ENCODE data around the gene CAMKK2. TPM values are rescaled to one million over a fixed set of nuclear protein-coding genes. Genes with fewer than 3 reads are reported as not detected.

CAMKK2 gene
- total RNA-seq: 38.1 and 41.0 TPM in 2 replicates

DNA sequence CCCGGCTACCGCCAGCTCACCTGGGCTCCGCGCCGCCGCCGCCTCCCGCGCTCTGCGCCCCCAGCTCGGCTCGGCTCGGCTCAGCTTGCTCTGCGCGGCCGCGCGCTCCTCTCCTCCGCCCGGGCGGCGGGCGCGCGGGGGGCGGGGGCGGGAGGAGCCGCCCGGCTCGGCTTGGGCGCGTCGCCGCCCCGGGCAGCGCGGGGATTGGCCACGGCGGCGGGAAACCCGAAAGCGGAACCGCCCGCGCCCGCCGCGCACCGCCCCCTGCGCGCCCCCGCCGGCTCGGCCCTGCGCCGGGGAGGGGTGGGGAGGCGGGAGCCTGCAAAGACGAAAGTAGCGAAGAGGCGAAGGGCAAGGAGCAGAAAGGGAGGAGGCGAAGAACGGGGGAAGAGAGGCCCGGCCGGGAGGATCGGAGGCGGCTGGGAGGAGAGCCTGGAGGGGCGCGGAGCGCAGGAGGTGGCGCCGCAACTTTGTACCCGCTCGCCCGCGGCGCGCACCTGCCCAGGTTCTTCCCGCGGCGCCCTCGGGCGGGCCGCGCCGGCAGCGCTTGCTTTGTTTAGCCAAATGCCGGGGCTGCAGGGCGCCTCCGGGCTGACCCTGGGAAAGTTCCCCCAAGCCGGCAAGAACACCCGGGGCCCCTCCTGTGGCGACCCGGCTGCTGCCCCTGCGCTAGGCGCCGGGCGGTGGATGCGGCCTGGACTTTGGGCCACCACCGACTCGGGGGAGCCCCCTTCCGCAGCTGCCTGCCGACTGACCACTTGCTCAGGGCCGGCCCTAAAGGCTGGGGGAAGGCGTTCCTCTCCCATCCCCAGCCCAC is at the start of gene CAMKK2:
TSS of gene CAMKK2 (minus strand) at position 92 of the 817 bp plus-strand sequence. CDS start 22,183 bp downstream, outside the sequence.
- intact Hi-C loops (cut with micrococcal nuclease): loop anchor here (1.0 to 5.0 kb wide), 9 partner anchors 55 to 715 kb away; partner anchors contain the start of genes ANAPC5, MLEC, ORAI1 and P2RX4
- peak; percentile 91 for DNase-seq (ENCODE audit: low spot score)
- Mint-ChIP-seq H3K27ac (peak within 1 kb of the TSS; percentile 88), H3K27me3 (ENCODE audit: insufficient read depth) (no peaks in the 10 kb centered on the region), H3K9me3 (no peaks in the 10 kb centered on the region), H3K4me3 (peak within 1 kb of the TSS; percentile 94), H3K4me1 (ENCODE audit: low read depth) (peaks cover 35% of the 10 kb centered on the region), H3K36me3 (ENCODE audit: low read depth) (peaks cover 4% of the 10 kb centered on the region)

DNA sequence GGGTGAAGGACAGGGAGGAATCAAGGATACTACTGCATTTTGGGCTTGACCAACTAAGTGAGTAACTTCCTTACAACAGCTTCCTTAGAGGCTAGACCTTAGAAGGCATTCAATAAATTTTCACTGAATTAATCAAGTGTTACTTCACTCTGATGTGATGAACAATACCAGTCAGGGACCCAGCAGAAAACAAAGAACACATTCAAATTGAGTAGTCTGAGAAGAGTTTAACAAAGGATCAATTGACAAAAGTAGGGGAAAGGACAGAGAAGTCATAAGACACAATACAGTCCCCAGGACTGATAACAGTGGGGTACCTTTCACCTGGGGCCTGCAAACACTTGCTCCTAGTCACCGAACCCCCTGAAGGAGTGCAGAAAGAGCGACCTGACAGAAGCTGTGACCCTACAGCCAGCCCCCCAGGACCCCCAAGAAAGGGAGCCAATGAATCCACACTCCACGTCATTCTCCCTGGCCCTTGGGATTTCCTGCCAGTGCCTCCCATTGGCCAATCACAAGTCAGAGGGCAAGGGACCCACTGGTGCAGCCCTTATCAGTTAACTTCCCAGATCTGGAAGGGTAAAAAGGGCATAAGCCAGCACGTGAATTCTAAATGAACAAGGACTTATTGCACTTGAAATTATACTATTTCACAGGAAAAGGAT is 48.8 kb upstream of the CAMKK2 start:
- intact Hi-C loops (cut with micrococcal nuclease): no loop called here
- no peaks in the 10 kb centered on the region for H3K27me3 Mint-ChIP-seq (ENCODE audit: insufficient read depth)
- H3K4me3 Mint-ChIP-seq: no peak overlapping the region
- peaks cover 42% of the 10 kb centered on the region for H3K36me3 Mint-ChIP-seq (ENCODE audit: low read depth)
- no peak for DNase-seq (ENCODE audit: low spot score)
- H3K4me1 Mint-ChIP-seq (ENCODE audit: low read depth): peaks cover 20% of the 10 kb centered on the region
- H3K9me3 Mint-ChIP-seq: no peaks in the 10 kb centered on the region
- peak overlapping the region; percentile 21 for H3K27ac Mint-ChIP-seq

DNA sequence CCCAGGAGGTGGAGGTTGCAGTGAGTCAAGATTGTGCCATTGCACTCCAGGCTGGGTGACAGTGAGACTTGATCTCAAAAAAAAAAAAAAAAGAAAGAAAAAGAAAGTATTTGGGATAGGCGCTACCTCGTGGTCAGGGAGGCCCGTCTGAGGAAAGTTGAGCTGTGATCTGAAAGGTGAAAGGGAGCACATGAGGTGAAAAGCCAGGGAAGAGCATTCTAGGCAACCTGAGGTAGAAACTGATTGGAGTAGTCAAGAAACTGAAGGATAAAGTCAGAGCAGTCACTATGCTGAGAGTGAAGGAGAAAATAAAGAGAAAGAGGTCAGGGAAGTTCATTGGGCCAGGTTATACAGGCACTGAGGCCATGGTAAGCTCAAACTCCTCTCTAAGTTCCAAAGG is 48.0 kb upstream of the CAMKK2 start:
- intact Hi-C loops (cut with micrococcal nuclease): no loop called here
- Mint-ChIP-seq H3K4me3 (no peak overlapping the region), H3K27me3 (ENCODE audit: insufficient read depth) (no peaks in the 10 kb centered on the region), H3K27ac (no peak overlapping the region), H3K36me3 (ENCODE audit: low read depth) (peaks cover 39% of the 10 kb centered on the region), H3K4me1 (ENCODE audit: low read depth) (peaks cover 20% of the 10 kb centered on the region), H3K9me3 (no peaks in the 10 kb centered on the region)
- DNase-seq (ENCODE audit: low spot score): no peak

DNA sequence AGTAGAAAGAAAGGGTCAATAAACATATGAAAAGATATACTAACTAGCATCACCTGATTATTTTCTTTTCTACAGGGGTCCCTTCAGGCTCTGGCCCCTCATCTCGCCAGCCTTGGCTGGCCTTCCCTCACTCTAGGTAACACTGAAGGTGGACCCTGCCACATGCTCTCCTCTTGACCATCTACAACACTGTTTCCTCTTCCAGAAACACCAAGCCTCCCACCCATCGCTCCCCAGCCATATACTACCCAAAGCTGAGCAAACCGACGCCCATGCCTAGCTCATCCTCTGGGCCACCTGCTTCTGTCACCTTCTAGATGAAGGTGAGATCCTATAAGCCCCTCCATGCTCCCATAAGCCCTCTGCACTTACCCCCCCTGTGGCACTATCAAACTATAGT is 40.9 kb upstream of the CAMKK2 start:
- peaks cover 4% of the 10 kb centered on the region for H3K4me1 Mint-ChIP-seq (ENCODE audit: low read depth)
- H3K4me3 Mint-ChIP-seq: no peak overlapping the region
- no peak for DNase-seq (ENCODE audit: low spot score)
- H3K36me3 Mint-ChIP-seq (ENCODE audit: low read depth): peaks cover 24% of the 10 kb centered on the region
- intact Hi-C loops (cut with micrococcal nuclease): no loop called here
- no peaks in the 10 kb centered on the region for H3K9me3 Mint-ChIP-seq
- no peak overlapping the region for H3K27ac Mint-ChIP-seq
- H3K27me3 Mint-ChIP-seq (ENCODE audit: insufficient read depth): no peaks in the 10 kb centered on the region

DNA sequence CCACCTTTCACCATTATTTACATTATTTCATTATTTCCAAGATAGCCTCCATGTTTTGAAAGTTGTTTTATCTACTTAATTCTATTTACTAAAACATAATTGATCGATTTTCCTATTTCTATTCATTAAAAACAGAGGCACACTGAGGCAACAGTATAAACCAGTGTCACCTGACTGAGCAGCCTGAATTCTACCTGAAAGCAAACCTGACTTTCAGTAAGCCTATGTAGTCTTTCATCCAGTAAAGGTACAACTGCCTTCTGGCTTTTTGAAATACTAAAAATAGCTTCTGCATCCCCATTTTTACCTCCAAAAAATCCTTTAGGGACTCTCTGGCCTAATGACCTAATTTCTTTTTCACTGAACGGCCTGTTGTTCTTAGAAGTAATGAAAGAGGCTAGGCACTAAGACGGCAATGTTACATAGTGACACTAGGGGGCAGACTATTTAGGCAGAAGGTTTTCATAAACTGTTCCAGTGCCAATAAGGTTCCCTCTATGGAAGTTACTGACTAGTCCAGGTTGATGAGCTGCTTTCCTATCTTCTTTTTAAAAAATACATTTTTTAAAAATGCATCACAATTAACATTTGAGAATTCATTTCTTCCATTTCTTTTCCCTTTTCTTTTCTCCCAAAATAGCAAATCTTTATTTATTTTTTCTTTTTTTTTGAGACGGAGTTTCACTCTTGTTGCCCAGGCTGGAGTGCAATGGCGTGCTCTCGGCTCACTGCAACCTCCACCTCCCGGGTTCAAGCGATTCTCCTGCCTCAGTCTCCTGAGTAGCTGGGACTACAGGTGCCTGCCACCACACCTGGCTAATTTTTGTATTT is 38.2 kb upstream of the CAMKK2 start:
- intact Hi-C loops (cut with micrococcal nuclease): loop anchor here (1.0 kb wide), 2 partner anchors 66 to 109 kb away; partner anchors contain the start of gene RNF34
- Mint-ChIP-seq H3K36me3 (ENCODE audit: low read depth) (peaks cover 24% of the 10 kb centered on the region), H3K27ac (no peak overlapping the region), H3K9me3 (no peaks in the 10 kb centered on the region), H3K27me3 (ENCODE audit: insufficient read depth) (no peaks in the 10 kb centered on the region), H3K4me1 (ENCODE audit: low read depth) (peaks cover 4% of the 10 kb centered on the region), H3K4me3 (no peak overlapping the region)
- no peak for DNase-seq (ENCODE audit: low spot score)

DNA sequence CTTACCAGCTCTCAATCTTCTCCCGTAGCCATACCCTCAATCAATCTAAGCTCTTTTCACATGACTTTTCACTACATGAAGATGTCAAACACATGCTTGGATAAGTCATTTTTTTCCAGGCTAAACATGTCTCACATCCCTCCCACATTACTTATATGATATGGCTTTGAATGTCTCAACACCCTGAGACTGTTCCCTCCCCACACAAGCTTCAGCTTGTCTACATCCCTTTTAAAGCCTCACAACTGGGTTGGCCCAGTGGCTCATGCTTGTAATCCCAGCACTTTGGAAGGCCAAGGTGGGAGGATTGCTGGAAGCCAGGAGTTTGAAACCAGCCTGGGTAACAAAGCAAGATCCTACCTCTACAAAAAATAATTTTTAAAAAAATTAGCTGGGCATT is 37.2 kb upstream of the CAMKK2 start:
- no peaks in the 10 kb centered on the region for H3K9me3 Mint-ChIP-seq
- no peak overlapping the region for H3K27ac Mint-ChIP-seq
- H3K27me3 Mint-ChIP-seq (ENCODE audit: insufficient read depth): no peaks in the 10 kb centered on the region
- peaks cover 4% of the 10 kb centered on the region for H3K4me1 Mint-ChIP-seq (ENCODE audit: low read depth)
- peaks cover 26% of the 10 kb centered on the region for H3K36me3 Mint-ChIP-seq (ENCODE audit: low read depth)
- DNase-seq (ENCODE audit: low spot score): no peak
- intact Hi-C loops (cut with micrococcal nuclease): loop anchor here (1.0 kb wide), 2 partner anchors 67 to 110 kb away; partner anchors contain the start of gene RNF34
- no peak overlapping the region for H3K4me3 Mint-ChIP-seq

DNA sequence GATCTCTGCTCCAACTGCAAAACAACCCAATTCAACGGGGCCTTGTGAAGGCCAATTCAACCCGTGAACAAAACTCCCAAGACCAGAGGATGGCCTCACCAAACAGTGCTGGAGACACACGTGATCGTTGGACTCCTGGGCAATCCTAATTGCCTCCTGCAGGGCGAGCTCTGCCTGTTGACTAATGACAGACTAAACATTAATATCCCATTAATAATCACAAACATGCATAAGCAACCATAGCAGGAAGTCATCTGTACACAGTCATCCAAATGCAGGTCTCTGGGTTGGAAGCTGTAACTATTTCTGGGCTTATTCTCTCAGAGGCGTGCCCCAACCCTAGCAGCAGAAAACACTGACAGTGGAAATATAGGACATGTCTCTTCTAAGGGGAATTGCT is 34.7 kb upstream of the CAMKK2 start:
- no peaks in the 10 kb centered on the region for H3K27me3 Mint-ChIP-seq (ENCODE audit: insufficient read depth)
- no peaks in the 10 kb centered on the region for H3K9me3 Mint-ChIP-seq
- peaks cover 4% of the 10 kb centered on the region for H3K4me1 Mint-ChIP-seq (ENCODE audit: low read depth)
- DNase-seq (ENCODE audit: low spot score): no peak
- H3K36me3 Mint-ChIP-seq (ENCODE audit: low read depth): peaks cover 41% of the 10 kb centered on the region
- intact Hi-C loops (cut with micrococcal nuclease): loop anchor here (2.0 kb wide), 1 partner anchor 22 kb away; the partner anchor contains the start of gene ANAPC5
- H3K27ac Mint-ChIP-seq: no peak overlapping the region
- H3K4me3 Mint-ChIP-seq: no peak overlapping the region

DNA sequence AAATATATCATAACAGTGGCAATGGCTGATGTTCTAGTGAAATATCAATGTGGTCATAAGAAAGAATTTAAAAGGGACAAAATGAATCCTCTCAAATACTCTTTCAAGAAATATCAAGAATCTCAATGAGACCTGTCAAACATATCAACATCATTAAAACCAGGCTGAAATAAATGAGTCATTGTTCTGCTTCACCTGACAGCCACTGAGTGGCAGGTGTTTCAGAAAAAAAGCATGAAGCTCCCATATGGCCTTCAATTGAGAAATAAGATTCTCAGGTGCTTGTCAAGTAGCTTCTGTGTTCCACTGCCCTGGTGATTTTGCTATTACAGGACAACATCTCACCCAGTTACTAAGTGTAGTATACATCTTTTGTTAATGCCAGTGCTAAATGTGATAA is 34.2 kb upstream of the CAMKK2 start:
- no peak overlapping the region for H3K27ac Mint-ChIP-seq
- H3K4me1 Mint-ChIP-seq (ENCODE audit: low read depth): peaks cover 4% of the 10 kb centered on the region
- no peaks in the 10 kb centered on the region for H3K9me3 Mint-ChIP-seq
- H3K27me3 Mint-ChIP-seq (ENCODE audit: insufficient read depth): no peaks in the 10 kb centered on the region
- no peak for DNase-seq (ENCODE audit: low spot score)
- H3K36me3 Mint-ChIP-seq (ENCODE audit: low read depth): peaks cover 46% of the 10 kb centered on the region
- intact Hi-C loops (cut with micrococcal nuclease): loop anchor here (2.0 kb wide), 1 partner anchor 22 kb away; the partner anchor contains the start of gene ANAPC5
- H3K4me3 Mint-ChIP-seq: no peak overlapping the region

GRCh38 chr12:121330195-121330594 is 33.7 kb upstream of the CAMKK2 start:
- Mint-ChIP-seq H3K4me3 (no peak overlapping the region), H3K27ac (no peak overlapping the region), H3K27me3 (ENCODE audit: insufficient read depth) (no peaks in the 10 kb centered on the region), H3K4me1 (ENCODE audit: low read depth) (peaks cover 4% of the 10 kb centered on the region), H3K36me3 (ENCODE audit: low read depth) (peaks cover 46% of the 10 kb centered on the region), H3K9me3 (no peaks in the 10 kb centered on the region)
- intact Hi-C loops (cut with micrococcal nuclease): loop anchor here (2.0 kb wide), 1 partner anchor 23 kb away; the partner anchor contains the start of gene ANAPC5
- no peak for DNase-seq (ENCODE audit: low spot score)

GRCh38 chr12:121328620-121329019 is 32.1 kb upstream of the CAMKK2 start:
- Mint-ChIP-seq H3K4me1 (ENCODE audit: low read depth) (peaks cover 5% of the 10 kb centered on the region), H3K27me3 (ENCODE audit: insufficient read depth) (no peaks in the 10 kb centered on the region), H3K4me3 (no peak overlapping the region), H3K9me3 (no peaks in the 10 kb centered on the region), H3K27ac (no peak overlapping the region), H3K36me3 (ENCODE audit: low read depth) (peaks cover 47% of the 10 kb centered on the region)
- no peak for DNase-seq (ENCODE audit: low spot score)
- intact Hi-C loops (cut with micrococcal nuclease): no loop called here

GRCh38 chr12:121326996-121327674 is 30.6 kb upstream of the CAMKK2 start:
- H3K36me3 Mint-ChIP-seq (ENCODE audit: low read depth): peaks cover 45% of the 10 kb centered on the region
- H3K4me1 Mint-ChIP-seq (ENCODE audit: low read depth): peaks cover 5% of the 10 kb centered on the region
- H3K4me3 Mint-ChIP-seq: no peak overlapping the region
- intact Hi-C loops (cut with micrococcal nuclease): no loop called here
- no peak for DNase-seq (ENCODE audit: low spot score)
- no peak overlapping the region for H3K27ac Mint-ChIP-seq
- no peaks in the 10 kb centered on the region for H3K9me3 Mint-ChIP-seq
- no peaks in the 10 kb centered on the region for H3K27me3 Mint-ChIP-seq (ENCODE audit: insufficient read depth)

DNA sequence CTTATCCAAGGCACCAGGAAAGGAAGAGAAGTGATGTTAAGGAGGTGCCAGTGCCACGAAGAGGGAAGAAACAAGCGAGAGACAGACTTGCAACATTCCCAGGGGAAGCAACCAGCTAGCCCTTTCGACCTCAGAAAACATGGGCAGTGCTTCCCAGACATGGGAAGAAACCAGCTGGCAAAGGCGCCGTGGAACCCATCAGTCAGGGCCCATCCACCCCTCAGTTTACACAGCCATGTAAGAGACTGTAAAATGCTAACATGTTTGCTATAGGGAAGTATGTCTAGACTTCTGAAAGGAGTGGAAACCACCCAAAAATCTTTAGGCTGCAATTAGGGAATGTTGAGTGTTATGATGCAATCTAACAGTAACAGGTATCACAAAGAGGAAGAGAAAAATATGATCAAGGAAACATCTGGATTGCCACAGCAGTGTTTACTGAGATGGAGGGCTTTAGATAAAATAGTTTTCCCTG is 29.4 kb upstream of the CAMKK2 start:
- H3K4me1 Mint-ChIP-seq (ENCODE audit: low read depth): peaks cover 5% of the 10 kb centered on the region
- H3K27ac Mint-ChIP-seq: no peak overlapping the region
- intact Hi-C loops (cut with micrococcal nuclease): no loop called here
- no peak overlapping the region for H3K4me3 Mint-ChIP-seq
- no peak for DNase-seq (ENCODE audit: low spot score)
- H3K36me3 Mint-ChIP-seq (ENCODE audit: low read depth): peaks cover 41% of the 10 kb centered on the region
- H3K27me3 Mint-ChIP-seq (ENCODE audit: insufficient read depth): no peaks in the 10 kb centered on the region
- H3K9me3 Mint-ChIP-seq: no peaks in the 10 kb centered on the region
